Ovary (tissue), 3 donors: ENCODE data around the gene IGFBP7.

ENCODE experiments used
- CTCF ChIP-seq, 3 donors: fragments of 450-650 bp in 2 of 3; fragments of 200-600 bp in 1 of 3; IDR thresholded peaks; one replicate each; pipeline versions ENCODE4 v1.5.1 to v1.8.0; 2016 to 2022; ENCODE audit warnings: antibody characterized with exemption in 3 of 3, mild to moderate bottlenecking in 1 of 3
- EP300 ChIP-seq: sonication (generic); formaldehyde crosslinking; IDR thresholded peaks from one replicate; pipeline ENCODE4 v1.6.1; 2017; ENCODE audit warnings: antibody characterized with exemption
- POLR2A ChIP-seq: fragments of 450-650 bp; IDR thresholded peaks from one replicate; pipeline ENCODE4 v1.6.1; 2017; ENCODE audit warnings: antibody characterized with exemption, mild to moderate bottlenecking, moderate library complexity
- donor health status: DM: no; HTN: no; CAD: no.

- TF ChIP-seq CTCF (IDR thresholded peaks at IDR 0.05) (no peak), POLR2A (no peak), EP300 (no peak)
Observed at GRCh38 chr4:57076646-57077045, 33.5 kb downstream of the IGFBP7 start.
